ENCODE data around the gene NT5C2. TPM values are rescaled to one million over a fixed set of nuclear protein-coding genes. Genes with fewer than 3 reads are reported as not detected.
"Not testable (repeated sequence)": the region's sequence is repeated elsewhere in the genome, so short reads cannot be mapped to it uniquely, and the experiment has no call there.

Gene NT5C2
- 10 to 100 TPM; 46.6 to 50.1 TPM for total RNA-seq

- Mint-ChIP-seq H3K4me3 (peak within 1 kb of the TSS; percentile 92), H3K27me3 (no peaks in the 10 kb centered on the region), H3K36me3 (peaks cover 10% of the 10 kb centered on the region), H3K9me3 (no peaks in the 10 kb centered on the region), H3K4me1 (ENCODE audit: low read depth) (peaks cover 47% of the 10 kb centered on the region), H3K27ac (peak within 1 kb of the TSS; percentile 92)
- DNase-seq = peak; percentile 88
- intact Hi-C loops (cut with micrococcal nuclease) = loop anchor here (1.0 to 10.0 kb wide), 4 partner anchors 80 to 738 kb away; partner anchors contain the start of genes C10orf95 and NEURL1
- ChIA-PET CTCF (interaction anchor here (1.0 to 3.4 kb wide), 3 partner anchors 51 to 276 kb away, joined by 3 to 18 read pairs (median 14); partner anchors contain the start of gene CNNM2), POLR2A (interaction anchor here (0.8 to 2.0 kb wide), 4 partner anchors 16 to 203 kb away, joined by 3 to 8 read pairs (median 4); partner anchors contain the start of genes ATP5MK and PDCD11)
These were observed at the start of gene NT5C2 for GRCh38 chr10:103193107-103193819. NT5C2 (minus strand) TSS chr10:103193272; CDS start chr10:103174958, 18,314 bp downstream.

- Mint-ChIP-seq H3K4me1 (ENCODE audit: low read depth) (peaks cover 9% of the 10 kb centered on the region), H3K36me3 (no peaks in the 10 kb centered on the region), H3K9me3 (no peaks in the 10 kb centered on the region), H3K27ac (no peak overlapping the region), H3K4me3 (no peak overlapping the region), H3K27me3 (no peaks in the 10 kb centered on the region)
- ChIA-PET CTCF (interaction anchor here (0.9 to 1.5 kb wide), 3 partner anchors 50 to 325 kb away, joined by 3 to 4 read pairs (median 3); no protein-coding TSS in a partner anchor), POLR2A (no interaction called here)
- DNase-seq = no peak
- intact Hi-C loops (cut with micrococcal nuclease) = no loop called here
These were observed 48.4 kb upstream of the NT5C2 start for GRCh38 chr10:103241262-103242011.

GRCh38 chr10:103238506-103239252, 45.6 kb upstream of the NT5C2 start:
- Mint-ChIP-seq H3K27ac (no peak overlapping the region), H3K36me3 (no peaks in the 10 kb centered on the region), H3K9me3 (no peaks in the 10 kb centered on the region), H3K4me1 (ENCODE audit: low read depth) (peaks cover 9% of the 10 kb centered on the region), H3K4me3 (no peak overlapping the region), H3K27me3 (no peaks in the 10 kb centered on the region)
- POLR2A ChIA-PET = no interaction called here
- intact Hi-C loops (cut with micrococcal nuclease) = no loop called here
- no peak for DNase-seq
- CTCF ChIA-PET = interaction anchor here (1.0 to 1.5 kb wide), 3 partner anchors 112 to 321 kb away, joined by 3 to 5 read pairs (median 3); partner anchors contain the start of gene CNNM2

- intact Hi-C loops (cut with micrococcal nuclease) = no loop called here
- H3K36me3 Mint-ChIP-seq = no peaks in the 10 kb centered on the region
- POLR2A ChIA-PET = no interaction called here
- CTCF ChIA-PET = interaction anchor here (2.4 kb wide), 1 partner anchor 9 kb away, joined by 9 read pairs; no protein-coding TSS in a partner anchor
- no peaks in the 10 kb centered on the region for H3K27me3 Mint-ChIP-seq
- DNase-seq = no peak
- H3K4me3 Mint-ChIP-seq = no peak overlapping the region
- no peaks in the 10 kb centered on the region for H3K9me3 Mint-ChIP-seq
- peaks cover 6% of the 10 kb centered on the region for H3K4me1 Mint-ChIP-seq (ENCODE audit: low read depth)
- no peak overlapping the region for H3K27ac Mint-ChIP-seq
These were observed 42.7 kb upstream of the NT5C2 start for GRCh38 chr10:103235775-103236174.

- Mint-ChIP-seq H3K4me1 (ENCODE audit: low read depth) (no peaks in the 10 kb centered on the region), H3K36me3 (no peaks in the 10 kb centered on the region), H3K9me3 (no peaks in the 10 kb centered on the region), H3K27me3 (no peaks in the 10 kb centered on the region), H3K27ac (no peak overlapping the region), H3K4me3 (no peak overlapping the region)
- no peak for DNase-seq
- ChIA-PET POLR2A (no interaction called here), CTCF (interaction anchor here (2.9 kb wide), 1 partner anchor 11 kb away, joined by 15 read pairs; no protein-coding TSS in a partner anchor)
- intact Hi-C loops (cut with micrococcal nuclease) = no loop called here
These were observed 39.9 kb upstream of the NT5C2 start for GRCh38 chr10:103232772-103233488.

GRCh38 chr10:103232131-103232673, 39.1 kb upstream of the NT5C2 start:
- H3K9me3 Mint-ChIP-seq = no peaks in the 10 kb centered on the region
- no peak overlapping the region for H3K27ac Mint-ChIP-seq
- POLR2A ChIA-PET = no interaction called here
- intact Hi-C loops (cut with micrococcal nuclease) = no loop called here
- H3K27me3 Mint-ChIP-seq = no peaks in the 10 kb centered on the region
- DNase-seq = no peak
- CTCF ChIA-PET = interaction anchor here (1.0 to 2.9 kb wide), 2 partner anchors 12 to 18 kb away, joined by 3 to 15 read pairs; no protein-coding TSS in a partner anchor
- no peaks in the 10 kb centered on the region for H3K4me1 Mint-ChIP-seq (ENCODE audit: low read depth)
- no peak overlapping the region for H3K4me3 Mint-ChIP-seq
- no peaks in the 10 kb centered on the region for H3K36me3 Mint-ChIP-seq

- Mint-ChIP-seq H3K27me3 (no peaks in the 10 kb centered on the region), H3K36me3 (no peaks in the 10 kb centered on the region), H3K27ac (no peak overlapping the region), H3K4me1 (ENCODE audit: low read depth) (no peaks in the 10 kb centered on the region), H3K4me3 (no peak overlapping the region), H3K9me3 (no peaks in the 10 kb centered on the region)
- intact Hi-C loops (cut with micrococcal nuclease) = no loop called here
- DNase-seq = no peak
- ChIA-PET CTCF (interaction anchor here (0.9 to 2.9 kb wide), 3 partner anchors 13 to 329 kb away, joined by 3 to 15 read pairs (median 4); no protein-coding TSS in a partner anchor), POLR2A (no interaction called here)
These were observed 38.0 kb upstream of the NT5C2 start for GRCh38 chr10:103231047-103231551.

GRCh38 chr10:103227416-103227815, 34.3 kb upstream of the NT5C2 start:
- no peak for DNase-seq
- Mint-ChIP-seq H3K36me3 (peaks cover 7% of the 10 kb centered on the region), H3K4me1 (ENCODE audit: low read depth) (no peaks in the 10 kb centered on the region), H3K27ac (no peak overlapping the region), H3K4me3 (no peak overlapping the region), H3K9me3 (peaks cover 18% of the 10 kb centered on the region), H3K27me3 (no peaks in the 10 kb centered on the region)
- POLR2A ChIA-PET = interaction anchor here (0.6 kb wide), 1 partner anchor 894 kb away, joined by 4 read pairs; no protein-coding TSS in a partner anchor
- intact Hi-C loops (cut with micrococcal nuclease) = no loop called here
- CTCF ChIA-PET = interaction anchor here (0.9 kb wide), 1 partner anchor 17 kb away, joined by 4 read pairs; no protein-coding TSS in a partner anchor

GRCh38 chr10:103225939-103226338, 32.9 kb upstream of the NT5C2 start:
- CTCF ChIA-PET = interaction anchor here (1.0 kb wide), 1 partner anchor 19 kb away, joined by 4 read pairs; no protein-coding TSS in a partner anchor

GRCh38 chr10:103224721-103225120, 31.6 kb upstream of the NT5C2 start:
- H3K27ac Mint-ChIP-seq; CTCF ChIA-PET; DNase-seq; H3K4me3 Mint-ChIP-seq; H3K4me1 Mint-ChIP-seq (ENCODE audit: low read depth); POLR2A ChIA-PET; H3K27me3 Mint-ChIP-seq; H3K36me3 Mint-ChIP-seq; intact Hi-C loops (cut with micrococcal nuclease): not testable (repeated sequence)
- H3K9me3 Mint-ChIP-seq = peaks cover 21% of the 10 kb centered on the region

More at GRCh38 chr10:103225939-103226338, 32.9 kb upstream of the NT5C2 start:
- no peak for DNase-seq
- Mint-ChIP-seq H3K9me3 (peaks cover 21% of the 10 kb centered on the region), H3K27me3 (no peaks in the 10 kb centered on the region), H3K27ac (no peak overlapping the region), H3K36me3 (peaks cover 7% of the 10 kb centered on the region), H3K4me1 (ENCODE audit: low read depth) (no peaks in the 10 kb centered on the region), H3K4me3 (no peak overlapping the region)
- intact Hi-C loops (cut with micrococcal nuclease) = no loop called here
- POLR2A ChIA-PET = no interaction called here

GRCh38 chr10:103224133-103224532, 31.1 kb upstream of the NT5C2 start:
- intact Hi-C loops (cut with micrococcal nuclease) = no loop called here
- no peak overlapping the region for H3K4me3 Mint-ChIP-seq
- H3K36me3 Mint-ChIP-seq = peaks cover 7% of the 10 kb centered on the region
- no peak for DNase-seq
- no peaks in the 10 kb centered on the region for H3K27me3 Mint-ChIP-seq
- no peak overlapping the region for H3K27ac Mint-ChIP-seq
- H3K4me1 Mint-ChIP-seq (ENCODE audit: low read depth) = no peaks in the 10 kb centered on the region
- ChIA-PET CTCF (no interaction called here), POLR2A (no interaction called here)
- peaks cover 21% of the 10 kb centered on the region for H3K9me3 Mint-ChIP-seq
